Measurements from ENCODE around the gene ADGRG6.
A peak's percentile ranks its signal among the peaks of the same experiment; 100 is the strongest.
"Not testable (repeated sequence)": the region's sequence is repeated elsewhere in the genome, so short reads cannot be mapped to it uniquely, and the experiment has no call there.

Gene ADGRG6

DNA sequence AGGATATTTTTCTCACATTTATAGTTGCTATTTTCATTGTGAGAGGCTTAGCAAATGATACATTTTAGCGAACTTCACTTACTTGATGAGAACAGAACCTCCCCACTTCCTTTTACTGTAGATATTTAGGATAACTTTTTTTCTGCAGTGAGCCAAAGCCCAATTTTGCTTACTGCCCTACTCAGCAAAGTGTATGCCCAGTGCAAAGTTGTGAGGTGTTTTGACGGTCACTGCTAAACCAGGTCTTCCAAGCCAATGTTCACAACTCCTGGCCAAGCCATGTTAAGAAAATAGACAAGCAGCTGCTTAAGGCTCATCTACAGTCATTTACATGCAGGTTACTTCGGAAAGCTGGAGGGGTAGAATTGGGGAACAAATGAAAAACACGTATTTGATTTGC is 144.8 kb downstream of the ADGRG6 start:
- DNase-seq = no peak

DNA sequence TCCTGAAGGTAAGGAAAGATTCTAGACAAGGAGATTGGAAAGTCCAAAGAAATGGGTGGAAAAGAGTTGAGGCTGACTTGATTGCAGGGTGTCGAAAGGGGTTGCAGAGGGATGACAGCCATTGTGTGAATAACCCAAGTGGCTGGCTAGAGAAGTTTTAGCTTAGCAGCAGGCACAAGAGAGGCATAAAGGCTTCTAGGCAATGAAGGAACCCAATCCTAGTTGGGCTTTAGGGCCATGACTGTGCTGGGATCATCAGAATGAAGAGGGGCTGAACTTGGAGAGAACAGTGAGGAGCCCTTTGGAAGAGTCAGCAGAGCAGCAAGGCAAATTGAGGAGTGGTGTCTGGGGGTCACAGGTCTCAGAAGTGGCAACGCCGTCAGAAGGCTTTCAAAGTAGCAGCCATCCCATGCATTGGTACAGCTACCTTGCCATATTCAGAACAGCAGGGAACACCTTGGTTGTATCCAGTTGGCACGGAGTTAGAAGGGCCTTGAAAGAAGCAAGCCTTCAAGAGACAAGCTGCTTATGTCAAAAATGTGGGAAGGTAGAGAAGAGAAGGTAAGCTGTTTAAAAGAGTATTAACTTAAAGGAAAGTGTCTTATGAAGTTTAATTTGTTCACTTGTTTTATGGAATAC is 146.4 kb downstream of the ADGRG6 start:
- no peak for DNase-seq

DNA sequence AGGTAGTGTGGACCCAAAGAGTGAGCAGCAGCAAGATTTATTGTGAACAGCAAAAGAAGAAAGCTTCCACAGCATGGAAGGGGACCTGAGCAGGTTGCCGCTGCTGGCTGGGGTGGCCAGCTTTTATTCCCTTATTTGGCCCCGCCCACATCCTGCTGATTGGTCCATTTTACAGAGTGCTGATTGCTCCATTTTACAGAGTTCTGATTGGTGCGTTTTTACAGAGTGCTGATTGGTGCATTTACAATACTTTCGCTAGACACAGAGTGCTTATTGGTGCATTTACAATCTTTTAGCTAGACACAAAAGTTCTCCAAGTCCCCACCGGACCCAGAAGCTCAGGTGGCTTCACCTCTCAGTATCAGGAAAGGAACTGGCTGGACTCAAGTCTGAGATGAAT is 149.0 kb downstream of the ADGRG6 start:
- not testable (repeated sequence) for DNase-seq

DNA sequence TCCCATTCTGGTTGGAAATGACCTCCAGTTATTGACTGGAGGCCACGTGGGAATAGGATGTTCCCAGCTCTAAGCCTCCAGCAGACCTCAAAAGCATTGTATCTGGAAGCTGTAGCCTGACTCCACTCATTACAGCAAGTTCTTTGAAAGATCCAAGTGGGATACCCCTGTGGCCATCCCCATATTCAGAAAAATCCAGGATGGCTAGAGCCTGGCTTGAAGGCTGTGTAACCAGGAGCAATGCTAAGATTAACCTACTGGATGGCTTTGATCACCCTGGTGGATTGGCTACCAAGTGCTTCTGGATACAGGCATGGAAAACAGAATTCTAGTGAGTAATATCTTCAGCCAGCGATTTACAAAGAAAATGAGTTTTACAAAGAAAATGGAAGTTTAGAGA is 151.2 kb downstream of the ADGRG6 start:
- DNase-seq = no peak

DNA sequence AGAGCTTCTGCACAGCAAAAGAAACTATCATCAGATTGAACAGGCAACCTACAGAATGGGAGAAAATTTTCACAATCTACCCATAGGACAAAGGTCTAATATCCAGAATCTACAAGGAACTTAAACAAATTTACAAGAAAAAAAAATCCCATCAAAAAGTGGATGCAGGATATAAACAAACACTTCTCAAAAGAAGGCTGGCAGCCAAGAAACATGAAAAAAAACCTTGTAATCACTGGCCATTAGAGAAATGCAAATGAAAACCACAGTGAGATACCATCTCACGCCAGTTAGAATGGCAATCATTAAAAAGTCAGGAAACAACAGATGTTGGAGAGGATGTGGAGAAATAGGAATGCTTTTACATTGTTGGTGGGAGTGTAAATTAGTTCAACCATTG is 152.4 kb downstream of the ADGRG6 start:
- DNase-seq = not testable (repeated sequence)

DNA sequence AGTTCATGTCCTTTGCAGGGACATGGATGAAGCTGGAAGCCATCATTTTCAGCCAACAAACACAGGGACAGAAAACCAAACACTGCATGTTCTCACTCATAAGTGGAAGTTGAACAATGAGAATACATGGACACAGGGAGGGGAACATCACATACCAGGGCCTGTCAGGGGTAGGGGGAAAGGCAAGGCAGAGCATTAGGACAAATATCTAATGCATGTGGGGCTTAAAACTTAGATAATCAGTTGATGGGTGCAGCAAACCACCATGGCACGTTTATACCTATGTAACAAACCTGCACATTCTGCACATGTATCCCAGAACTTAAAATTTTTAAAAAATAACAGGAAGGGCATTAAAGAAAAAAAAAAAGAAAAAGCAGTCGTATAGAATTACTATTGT is 153.0 kb downstream of the ADGRG6 start:
- DNase-seq = not testable (repeated sequence)

DNA sequence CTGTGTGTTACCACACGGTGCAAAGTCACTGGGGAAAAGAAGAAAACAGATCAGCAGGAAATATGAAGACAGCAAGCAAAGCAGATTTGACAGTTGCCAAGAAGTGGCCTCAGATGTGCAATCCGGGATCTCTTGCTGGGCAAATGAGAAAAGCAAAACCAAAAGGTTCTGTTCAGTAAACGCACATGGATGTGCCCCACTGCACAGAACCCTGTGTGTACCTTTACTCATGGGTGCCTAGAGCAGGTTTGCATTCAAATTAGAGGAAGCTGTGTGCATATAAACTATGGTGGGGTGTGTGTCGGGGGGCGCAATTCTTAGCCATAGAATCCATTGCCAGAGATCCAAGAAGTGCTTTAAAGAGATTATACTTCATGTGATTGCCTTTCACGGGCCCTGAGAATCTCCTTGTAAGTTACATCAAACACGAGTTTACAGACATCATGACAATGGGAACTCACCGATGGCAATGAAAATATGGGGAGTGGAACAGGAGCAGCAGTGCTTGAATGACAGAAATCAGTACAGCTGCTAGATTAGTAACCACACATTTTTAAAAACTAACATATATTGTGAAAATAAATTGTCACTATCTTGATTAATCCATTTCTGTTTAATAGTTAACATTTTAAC is 154.3 kb downstream of the ADGRG6 start:
- no peak for DNase-seq

DNA sequence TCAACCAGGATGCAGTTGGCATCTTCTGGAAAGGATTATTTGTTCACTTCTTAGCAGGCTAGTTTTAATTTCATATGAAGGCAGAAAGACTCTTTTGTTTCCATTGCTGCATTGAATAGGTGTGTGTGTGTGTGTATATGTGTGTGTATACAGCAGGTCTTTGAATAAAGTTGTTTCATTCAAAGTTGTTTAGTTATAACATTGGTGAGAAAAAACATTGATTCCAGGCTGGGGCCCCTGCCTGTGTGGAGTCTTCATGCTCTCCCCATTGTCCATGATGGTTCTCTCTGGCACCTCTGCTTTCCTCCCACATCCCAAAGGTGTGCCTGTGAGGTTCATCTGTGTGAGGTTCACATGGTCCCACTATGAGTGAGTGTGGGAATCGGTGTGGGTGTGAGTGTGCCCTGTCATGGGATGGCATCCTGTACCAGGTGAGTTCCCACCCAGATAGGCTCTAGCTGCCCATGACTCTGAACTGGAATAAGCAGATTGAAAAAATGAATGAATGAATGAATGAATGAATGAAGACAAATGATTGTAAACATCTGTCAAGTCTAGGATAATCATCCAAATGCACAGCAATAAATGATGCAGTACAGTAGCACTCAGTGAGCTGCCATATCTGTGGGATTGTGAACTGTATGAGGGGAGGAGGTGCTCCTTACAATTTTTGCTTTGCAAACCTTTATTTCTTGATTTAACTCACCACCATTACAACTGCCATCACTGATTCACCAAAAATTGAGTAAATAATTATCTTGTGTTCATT is 156.0 kb downstream of the ADGRG6 start:
- DNase-seq = no peak

DNA sequence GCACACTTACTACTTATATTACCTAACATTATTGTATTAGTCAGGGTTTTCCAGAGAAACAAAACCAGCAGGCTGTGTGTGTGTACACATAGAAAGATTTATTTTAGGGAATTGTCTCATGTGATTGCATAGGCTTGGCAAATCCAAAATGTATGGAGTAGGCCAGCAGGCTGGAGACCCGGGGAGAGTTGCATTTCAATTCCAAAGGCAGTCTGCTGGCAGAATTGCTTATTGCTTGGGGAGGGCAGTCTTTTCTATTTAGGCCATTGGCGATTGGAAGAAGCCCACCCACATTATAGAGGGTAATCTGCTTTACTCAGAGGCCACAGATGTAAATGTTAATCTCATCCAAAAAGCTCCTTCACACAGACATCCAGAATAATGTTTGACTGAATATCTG is 157.0 kb downstream of the ADGRG6 start:
- DNase-seq = no peak

DNA sequence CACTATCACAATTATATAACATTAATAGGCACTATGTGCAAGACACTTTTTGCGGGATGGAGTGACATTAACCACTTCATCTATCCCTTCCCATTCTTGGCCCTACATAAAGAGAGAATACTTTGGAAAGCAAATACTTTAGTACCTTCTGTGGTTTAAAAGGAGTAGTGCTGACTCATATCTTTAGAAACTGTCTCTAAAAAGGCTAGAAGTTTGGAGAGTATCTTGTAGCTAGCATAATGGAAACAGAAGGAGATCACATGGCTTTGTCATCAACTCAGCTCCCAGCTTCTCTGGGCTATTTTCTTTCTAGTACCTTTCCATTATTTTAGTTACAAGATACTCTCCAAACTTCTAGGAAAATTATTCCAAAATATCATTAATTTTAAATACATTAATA is 157.5 kb downstream of the ADGRG6 start:
- no peak for DNase-seq

DNA sequence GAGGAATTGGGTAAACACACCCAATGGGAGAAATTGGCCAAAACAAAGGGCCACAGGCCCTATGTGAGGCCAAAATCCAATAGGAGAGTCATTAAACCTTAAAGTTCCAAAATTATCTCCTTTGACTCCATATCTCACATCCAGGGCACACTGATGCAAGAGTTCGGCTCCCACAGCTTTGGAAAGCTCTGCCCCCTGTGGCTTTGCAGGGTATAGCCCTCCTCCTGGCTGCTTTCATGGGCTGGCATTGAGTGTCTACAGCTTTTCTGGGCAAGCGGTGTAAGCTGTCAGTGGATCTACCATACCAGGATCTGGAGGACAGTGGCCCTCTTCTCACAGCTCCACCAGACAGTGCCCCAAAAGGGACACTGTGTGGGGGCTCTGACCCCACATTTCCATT is 160.5 kb downstream of the ADGRG6 start:
- no peak for DNase-seq

DNA sequence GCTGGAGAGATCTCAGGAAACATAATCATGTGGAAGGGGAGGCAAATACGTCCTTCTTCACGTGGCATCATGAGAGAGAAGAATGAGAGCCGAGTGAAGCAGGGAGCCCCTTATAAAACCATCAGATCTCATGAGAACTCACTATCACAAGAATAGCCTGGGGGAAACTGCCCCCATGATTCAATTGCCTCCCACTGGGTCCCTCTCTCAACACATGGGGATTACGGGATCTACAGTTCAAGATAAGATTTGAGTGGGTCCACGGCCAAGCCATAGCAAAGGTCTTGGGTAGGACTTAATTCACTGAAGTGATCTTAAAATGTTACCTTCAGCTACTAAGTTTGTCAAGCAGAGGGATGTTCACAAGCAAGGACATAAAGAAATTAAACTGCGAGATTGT is 162.2 kb downstream of the ADGRG6 start:
- no peak for DNase-seq

DNA sequence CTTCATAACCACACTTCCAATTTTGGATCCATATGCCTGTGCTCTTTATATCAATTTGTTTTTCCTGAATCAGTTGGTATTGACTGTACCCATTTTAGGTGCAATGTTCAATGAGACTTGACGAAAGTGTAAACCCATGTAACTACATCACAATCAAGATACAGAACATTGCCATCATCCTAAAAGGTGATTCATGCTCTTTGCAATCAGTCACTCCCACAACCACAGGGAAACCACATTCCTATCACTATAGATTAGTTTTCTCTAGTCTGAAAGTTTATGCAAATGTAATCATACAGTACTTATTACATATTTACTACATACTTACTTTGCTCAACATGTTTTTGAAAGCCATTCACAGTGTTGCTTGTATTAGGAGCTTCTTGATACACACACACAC is 167.4 kb downstream of the ADGRG6 start:
- DNase-seq = no peak

DNA sequence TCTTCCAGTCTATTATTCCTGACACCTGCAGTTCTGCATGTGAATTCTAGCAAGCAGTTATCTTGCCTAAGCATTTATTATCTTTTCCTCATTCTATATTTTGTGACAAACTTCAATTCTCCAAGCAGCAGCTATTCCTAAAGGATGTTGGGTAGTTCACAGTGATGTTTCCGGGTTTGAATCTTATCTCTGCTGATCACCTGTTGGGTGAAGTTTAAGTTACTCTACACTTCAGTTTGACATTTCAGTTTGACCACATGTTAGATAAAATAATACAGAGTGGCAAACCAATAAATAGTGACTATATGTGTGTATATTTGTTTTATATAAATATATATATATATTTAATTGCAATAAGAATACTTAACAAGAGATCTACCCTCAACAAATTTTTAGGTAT is 168.6 kb downstream of the ADGRG6 start:
- DNase-seq = no peak

DNA sequence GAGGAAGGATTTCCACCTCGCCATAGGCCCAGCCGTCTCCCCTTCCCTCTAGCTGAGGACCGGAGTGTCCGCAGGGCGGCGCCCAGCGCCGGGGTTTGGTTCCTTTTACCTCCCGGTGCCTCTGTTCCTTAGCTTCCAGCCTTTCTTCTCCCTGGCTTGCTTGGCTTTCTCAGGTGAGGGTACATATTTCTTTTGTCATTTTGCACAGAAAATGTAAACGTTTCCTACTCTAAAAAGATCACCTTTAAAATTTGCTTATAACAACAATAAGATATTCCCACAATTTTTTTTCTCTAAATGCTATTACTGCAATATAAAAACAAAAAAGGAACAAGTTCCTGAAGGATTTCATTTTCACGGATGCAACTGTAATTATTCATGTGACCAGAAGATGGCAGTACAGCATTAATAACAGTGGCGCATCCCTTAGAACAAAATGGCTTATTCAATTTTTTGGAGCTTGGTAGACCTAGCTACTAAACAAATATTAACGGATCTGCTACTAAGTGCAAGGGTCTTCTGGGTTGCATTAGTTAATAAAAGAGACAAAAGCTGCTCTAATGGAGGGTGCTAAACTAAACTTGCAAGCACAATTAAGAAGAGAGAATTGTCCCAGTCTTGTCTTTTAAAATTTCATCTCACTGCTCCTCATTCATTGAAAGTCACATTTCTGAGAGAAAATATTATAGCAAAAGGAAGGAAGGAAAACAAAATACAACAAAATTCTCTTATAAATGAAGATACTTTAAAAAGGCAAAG is 172.9 kb downstream of the ADGRG6 start:
- peak; percentile 35 for DNase-seq

DNA sequence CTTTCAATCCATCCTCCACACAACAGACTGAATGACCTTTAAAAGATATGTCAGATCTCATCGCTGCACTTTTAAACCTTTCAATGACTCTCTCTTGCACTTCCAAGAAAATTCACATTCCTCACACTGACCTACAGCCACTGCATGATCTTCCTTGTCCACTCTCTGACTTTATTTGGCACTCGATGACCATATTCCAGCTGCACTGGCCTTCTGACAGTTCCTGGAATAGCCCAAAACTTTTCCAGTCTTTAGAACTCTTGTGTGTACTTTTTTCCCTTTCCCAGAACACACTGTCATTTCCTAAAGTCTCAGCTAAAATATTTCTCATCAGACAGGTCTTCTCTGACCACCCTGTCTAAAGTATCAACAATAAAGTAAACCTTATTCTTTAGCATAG is 174.6 kb downstream of the ADGRG6 start:
- no peak for DNase-seq

DNA sequence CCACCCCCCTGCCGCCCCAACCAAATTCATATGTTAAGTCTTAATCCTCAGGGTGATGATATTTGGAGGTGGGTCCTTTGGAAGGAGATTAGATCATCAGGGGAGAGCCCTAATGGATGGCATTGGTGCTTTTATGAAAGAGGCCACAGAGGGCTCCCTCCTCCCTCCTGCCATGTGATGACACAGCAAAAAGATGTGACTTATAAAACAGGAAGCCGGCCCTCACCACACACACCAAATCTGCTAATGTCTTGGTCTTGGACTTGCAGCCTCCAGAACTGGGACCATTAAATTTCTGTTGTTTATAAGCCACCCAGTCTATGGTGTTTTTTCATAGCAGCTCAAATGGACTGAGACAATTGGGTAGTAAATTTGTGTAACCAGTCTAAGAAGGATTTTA is 176.3 kb downstream of the ADGRG6 start:
- no peak for DNase-seq

DNA sequence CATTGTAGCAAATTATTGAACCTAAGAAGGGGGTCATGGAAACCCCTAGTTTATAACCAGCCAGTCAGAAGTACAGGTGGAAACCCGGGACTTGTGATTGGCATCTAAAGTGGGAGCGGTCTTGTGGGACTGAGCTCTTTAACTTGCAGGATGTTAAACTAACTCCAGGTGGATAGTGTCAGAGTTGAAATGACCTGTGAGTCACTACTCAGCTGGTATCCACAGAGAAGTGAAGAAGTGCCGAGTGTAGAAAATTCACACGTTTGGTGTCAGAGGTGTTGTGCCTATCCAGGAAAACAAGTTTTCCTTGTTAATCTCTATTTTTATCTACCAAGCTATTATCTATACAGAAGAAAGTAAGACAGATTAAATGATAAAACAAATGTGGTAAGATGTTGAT is 179.7 kb downstream of the ADGRG6 start:
- no peak for DNase-seq

DNA sequence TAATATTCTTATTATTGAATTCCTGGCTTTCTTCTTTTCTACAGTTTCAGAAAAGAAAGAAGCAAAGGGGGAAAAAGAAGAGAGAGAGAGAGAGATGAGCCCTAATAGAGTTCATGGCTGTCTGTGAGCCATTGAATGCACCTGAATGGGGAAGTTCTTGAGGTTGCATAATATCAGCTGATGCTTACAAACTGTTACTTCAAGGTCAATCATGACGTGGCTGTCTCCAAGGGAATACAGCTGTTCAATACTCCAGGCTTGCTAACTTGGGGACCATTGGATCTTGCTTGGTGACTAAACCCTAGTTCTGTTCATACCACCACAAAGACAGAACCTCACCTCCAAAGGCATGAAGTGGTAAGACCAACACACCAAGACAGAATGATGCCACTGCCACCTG is 180.4 kb downstream of the ADGRG6 start:
- no peak for DNase-seq

DNA sequence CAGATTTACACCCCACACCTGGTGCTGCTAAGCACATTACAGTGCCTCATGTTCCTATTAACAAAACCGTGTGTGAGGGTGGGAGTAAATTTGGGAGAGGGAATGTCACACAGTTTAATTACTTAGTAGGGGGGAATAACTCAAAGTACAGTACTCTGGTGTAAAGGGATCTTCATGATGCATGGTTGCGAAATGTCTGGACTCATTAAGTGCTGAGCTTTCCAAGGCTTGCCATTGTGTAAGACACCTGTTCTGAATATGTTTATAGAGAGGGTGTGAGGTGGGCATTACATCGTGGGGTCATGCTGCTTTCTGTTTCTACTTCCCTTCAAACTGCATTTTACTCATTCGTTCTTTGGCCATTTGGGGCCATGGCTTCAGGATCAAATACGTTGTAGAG is 181.2 kb downstream of the ADGRG6 start:
- DNase-seq = no peak

DNA sequence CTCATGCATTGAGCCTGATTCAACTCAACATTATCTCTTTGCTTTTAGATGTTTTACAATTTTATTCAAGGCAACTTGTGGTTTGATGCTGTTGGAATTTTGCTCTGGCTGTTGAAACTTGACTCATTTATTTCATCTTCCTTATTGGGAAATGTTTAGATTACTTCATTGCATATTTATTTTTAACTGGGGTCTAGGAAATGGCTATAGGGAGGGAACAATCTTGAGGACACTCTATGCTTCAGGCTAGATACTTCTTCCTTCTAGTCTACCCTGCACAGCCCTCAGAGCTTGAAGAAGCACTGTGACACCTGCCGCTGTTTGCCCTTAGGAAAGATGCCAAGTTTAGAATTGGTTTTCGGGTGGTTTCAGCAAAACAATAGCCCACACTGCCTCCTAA is 183.4 kb downstream of the ADGRG6 start:
- no peak for DNase-seq

DNA sequence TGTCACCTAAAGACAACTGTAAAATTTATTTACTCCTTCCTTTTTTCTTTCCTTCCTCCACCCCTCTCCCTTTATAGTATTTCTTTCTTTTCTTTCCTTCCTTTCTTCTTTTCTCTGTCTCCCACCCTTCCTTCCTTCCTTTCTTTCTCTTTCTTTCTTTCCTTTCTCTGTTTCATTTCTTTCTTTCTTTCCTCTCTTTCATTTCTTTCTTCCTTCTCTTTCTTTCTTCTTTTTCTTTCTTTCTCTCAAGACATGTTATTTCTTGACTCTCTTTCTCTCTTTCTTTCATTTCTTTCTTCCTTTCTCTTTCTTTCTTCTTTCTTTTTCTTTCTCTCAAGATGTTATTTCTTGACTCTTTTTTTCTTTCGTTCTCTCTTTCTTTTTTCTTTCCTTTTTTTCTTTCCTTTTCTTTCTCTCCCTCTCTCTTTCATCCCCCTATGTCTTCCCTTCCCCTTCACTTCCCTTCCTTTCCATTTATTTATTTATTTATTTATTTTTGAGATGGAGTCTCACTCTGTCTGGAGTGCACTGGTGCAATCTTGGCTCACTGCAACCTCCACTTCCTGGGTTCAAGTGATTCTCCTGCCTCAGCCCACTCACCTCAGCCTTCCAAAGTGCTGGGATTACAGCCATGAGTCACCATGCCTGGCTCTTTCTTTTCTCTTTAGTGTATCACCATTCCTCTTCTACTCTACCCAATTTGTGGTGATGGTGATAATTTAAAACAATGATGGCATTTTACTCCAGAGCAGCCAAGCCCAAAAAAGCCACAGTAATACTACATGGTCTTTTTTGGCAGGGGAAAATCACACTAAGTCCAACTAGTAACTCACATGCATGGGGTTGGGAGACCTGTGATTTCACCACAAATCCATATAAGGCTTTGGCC is 188.2 kb downstream of the ADGRG6 start:
- DNase-seq = no peak
